ENCODE measurements around the gene ENOX1.
A peak's percentile ranks its signal among the peaks of the same experiment; 100 is the strongest.

The ENOX1 gene

GRCh38 chr13:43688227-43688907 is 98.4 kb downstream of the ENOX1 start:
- Histone ChIP-seq H3K4me3 (ENCODE audit: low read depth in 1 of 2, low read length in 2 of 2) (no peak overlapping the region), H3K36me3 (ENCODE audit: insufficient read depth, low read length) (no peaks in the 10 kb centered on the region), H3K9me3 (ENCODE audit: low read length) (no peaks in the 10 kb centered on the region), H3K9ac (ENCODE audit: low read length) (no peak overlapping the region), H3K27ac (ENCODE audit: low read depth, low read length) (no peak overlapping the region), H3K4me1 (ENCODE audit: insufficient read depth, low read length) (peaks cover 52% of the 10 kb centered on the region), H3K27me3 (ENCODE audit: control insufficient read depth in 1 of 2, insufficient read depth in 2 of 2, low read length in 2 of 2) (no peaks in the 10 kb centered on the region)

GRCh38 chr13:43687038-43687437 is 99.7 kb downstream of the ENOX1 start:
- no peak overlapping the region for H3K27ac ChIP-seq (ENCODE audit: low read depth, low read length)
- H3K9me3 ChIP-seq (ENCODE audit: low read length) = no peaks in the 10 kb centered on the region
- no peak overlapping the region for H3K9ac ChIP-seq (ENCODE audit: low read length)
- no peaks in the 10 kb centered on the region for H3K36me3 ChIP-seq (ENCODE audit: insufficient read depth, low read length)
- no peak overlapping the region for H3K4me3 ChIP-seq (ENCODE audit: low read depth in 1 of 2, low read length in 2 of 2)
- no peaks in the 10 kb centered on the region for H3K27me3 ChIP-seq (ENCODE audit: control insufficient read depth in 1 of 2, insufficient read depth in 2 of 2, low read length in 2 of 2)
- H3K4me1 ChIP-seq (ENCODE audit: insufficient read depth, low read length) = peaks cover 66% of the 10 kb centered on the region

GRCh38 chr13:43686557-43686956 is 100.2 kb downstream of the ENOX1 start:
- H3K9ac ChIP-seq (ENCODE audit: low read length) = no peak overlapping the region
- H3K36me3 ChIP-seq (ENCODE audit: insufficient read depth, low read length) = no peaks in the 10 kb centered on the region
- no peak overlapping the region for H3K27ac ChIP-seq (ENCODE audit: low read depth, low read length)
- H3K9me3 ChIP-seq (ENCODE audit: low read length) = no peaks in the 10 kb centered on the region
- H3K4me3 ChIP-seq (ENCODE audit: low read depth in 1 of 2, low read length in 2 of 2) = no peak overlapping the region
- no peaks in the 10 kb centered on the region for H3K27me3 ChIP-seq (ENCODE audit: control insufficient read depth in 1 of 2, insufficient read depth in 2 of 2, low read length in 2 of 2)
- peaks cover 69% of the 10 kb centered on the region for H3K4me1 ChIP-seq (ENCODE audit: insufficient read depth, low read length)

- peaks cover 62% of the 10 kb centered on the region for H3K4me1 ChIP-seq (ENCODE audit: insufficient read depth, low read length)
- H3K36me3 ChIP-seq (ENCODE audit: insufficient read depth, low read length) = no peaks in the 10 kb centered on the region
- no peaks in the 10 kb centered on the region for H3K27me3 ChIP-seq (ENCODE audit: control insufficient read depth in 1 of 2, insufficient read depth in 2 of 2, low read length in 2 of 2)
- no peaks in the 10 kb centered on the region for H3K9me3 ChIP-seq (ENCODE audit: low read length)
- H3K4me3 ChIP-seq (ENCODE audit: low read depth in 1 of 2, low read length in 2 of 2) = no peak overlapping the region
- H3K9ac ChIP-seq (ENCODE audit: low read length) = no peak overlapping the region
- H3K27ac ChIP-seq (ENCODE audit: low read depth, low read length) = no peak overlapping the region
These were observed 101.6 kb downstream of the ENOX1 start for GRCh38 chr13:43684963-43685725.

GRCh38 chr13:43682701-43683100 is 104.1 kb downstream of the ENOX1 start:
- no peaks in the 10 kb centered on the region for H3K9me3 ChIP-seq (ENCODE audit: low read length)
- no peak overlapping the region for H3K4me3 ChIP-seq (ENCODE audit: low read depth in 1 of 2, low read length in 2 of 2)
- H3K36me3 ChIP-seq (ENCODE audit: insufficient read depth, low read length) = no peaks in the 10 kb centered on the region
- peaks cover 45% of the 10 kb centered on the region for H3K4me1 ChIP-seq (ENCODE audit: insufficient read depth, low read length)
- no peaks in the 10 kb centered on the region for H3K27me3 ChIP-seq (ENCODE audit: control insufficient read depth in 1 of 2, insufficient read depth in 2 of 2, low read length in 2 of 2)
- H3K9ac ChIP-seq (ENCODE audit: low read length) = no peak overlapping the region
- H3K27ac ChIP-seq (ENCODE audit: low read depth, low read length) = peak overlapping the region; percentile 7

- H3K9ac ChIP-seq (ENCODE audit: low read length) = no peak overlapping the region
- no peaks in the 10 kb centered on the region for H3K36me3 ChIP-seq (ENCODE audit: insufficient read depth, low read length)
- no peak overlapping the region for H3K27ac ChIP-seq (ENCODE audit: low read depth, low read length)
- no peaks in the 10 kb centered on the region for H3K9me3 ChIP-seq (ENCODE audit: low read length)
- H3K27me3 ChIP-seq (ENCODE audit: control insufficient read depth in 1 of 2, insufficient read depth in 2 of 2, low read length in 2 of 2) = no peaks in the 10 kb centered on the region
- H3K4me3 ChIP-seq (ENCODE audit: low read depth in 1 of 2, low read length in 2 of 2) = no peak overlapping the region
- peaks cover 15% of the 10 kb centered on the region for H3K4me1 ChIP-seq (ENCODE audit: insufficient read depth, low read length)
These were observed 110.5 kb downstream of the ENOX1 start for GRCh38 chr13:43676320-43676719.

GRCh38 chr13:43675577-43675976 is 111.2 kb downstream of the ENOX1 start:
- Histone ChIP-seq H3K9me3 (ENCODE audit: low read length) (no peaks in the 10 kb centered on the region), H3K27ac (ENCODE audit: low read depth, low read length) (no peak overlapping the region), H3K27me3 (ENCODE audit: control insufficient read depth in 1 of 2, insufficient read depth in 2 of 2, low read length in 2 of 2) (no peaks in the 10 kb centered on the region), H3K9ac (ENCODE audit: low read length) (no peak overlapping the region), H3K4me1 (ENCODE audit: insufficient read depth, low read length) (peaks cover 15% of the 10 kb centered on the region), H3K36me3 (ENCODE audit: insufficient read depth, low read length) (no peaks in the 10 kb centered on the region), H3K4me3 (ENCODE audit: low read depth in 1 of 2, low read length in 2 of 2) (no peak overlapping the region)

- Histone ChIP-seq H3K4me1 (ENCODE audit: insufficient read depth, low read length) (peaks cover 20% of the 10 kb centered on the region), H3K4me3 (ENCODE audit: low read depth in 1 of 2, low read length in 2 of 2) (no peak overlapping the region), H3K9ac (ENCODE audit: low read length) (no peak overlapping the region), H3K9me3 (ENCODE audit: low read length) (no peaks in the 10 kb centered on the region), H3K27ac (ENCODE audit: low read depth, low read length) (no peak overlapping the region), H3K27me3 (ENCODE audit: control insufficient read depth in 1 of 2, insufficient read depth in 2 of 2, low read length in 2 of 2) (no peaks in the 10 kb centered on the region), H3K36me3 (ENCODE audit: insufficient read depth, low read length) (no peaks in the 10 kb centered on the region)
These were observed 116.8 kb downstream of the ENOX1 start for GRCh38 chr13:43669964-43670363.

- no peak overlapping the region for H3K9ac ChIP-seq (ENCODE audit: low read length)
- no peaks in the 10 kb centered on the region for H3K36me3 ChIP-seq (ENCODE audit: insufficient read depth, low read length)
- no peaks in the 10 kb centered on the region for H3K9me3 ChIP-seq (ENCODE audit: low read length)
- no peak overlapping the region for H3K27ac ChIP-seq (ENCODE audit: low read depth, low read length)
- no peak overlapping the region for H3K4me3 ChIP-seq (ENCODE audit: low read depth in 1 of 2, low read length in 2 of 2)
- no peaks in the 10 kb centered on the region for H3K27me3 ChIP-seq (ENCODE audit: control insufficient read depth in 1 of 2, insufficient read depth in 2 of 2, low read length in 2 of 2)
- H3K4me1 ChIP-seq (ENCODE audit: insufficient read depth, low read length) = peaks cover 29% of the 10 kb centered on the region
These were observed 117.7 kb downstream of the ENOX1 start for GRCh38 chr13:43669101-43669500.

GRCh38 chr13:43666403-43666802 is 120.4 kb downstream of the ENOX1 start:
- Histone ChIP-seq H3K9me3 (ENCODE audit: low read length) (no peaks in the 10 kb centered on the region), H3K27me3 (ENCODE audit: control insufficient read depth in 1 of 2, insufficient read depth in 2 of 2, low read length in 2 of 2) (no peaks in the 10 kb centered on the region), H3K27ac (ENCODE audit: low read depth, low read length) (no peak overlapping the region), H3K36me3 (ENCODE audit: insufficient read depth, low read length) (no peaks in the 10 kb centered on the region), H3K4me3 (ENCODE audit: low read depth in 1 of 2, low read length in 2 of 2) (no peak overlapping the region), H3K4me1 (ENCODE audit: insufficient read depth, low read length) (peaks cover 28% of the 10 kb centered on the region), H3K9ac (ENCODE audit: low read length) (no peak overlapping the region)

GRCh38 chr13:43665388-43665787 is 121.4 kb downstream of the ENOX1 start:
- no peak overlapping the region for H3K27ac ChIP-seq (ENCODE audit: low read depth, low read length)
- H3K27me3 ChIP-seq (ENCODE audit: control insufficient read depth in 1 of 2, insufficient read depth in 2 of 2, low read length in 2 of 2) = no peaks in the 10 kb centered on the region
- no peak overlapping the region for H3K4me3 ChIP-seq (ENCODE audit: low read depth in 1 of 2, low read length in 2 of 2)
- no peaks in the 10 kb centered on the region for H3K9me3 ChIP-seq (ENCODE audit: low read length)
- peaks cover 28% of the 10 kb centered on the region for H3K4me1 ChIP-seq (ENCODE audit: insufficient read depth, low read length)
- no peaks in the 10 kb centered on the region for H3K36me3 ChIP-seq (ENCODE audit: insufficient read depth, low read length)
- no peak overlapping the region for H3K9ac ChIP-seq (ENCODE audit: low read length)
